ENCODE results near the gene CHAC1.

- TF ChIP-seq CTCF (IDR thresholded peaks at IDR 0.05) (no peak), POLR2A (IDR thresholded peaks at IDR 0.05) (no peak)
Observed at GRCh38 chr15:40955141-40955903, 2.1 kb downstream of the CHAC1 start.
